OCI-LY3 (cell line): ENCODE results near the gene MACROD2.
"Not testable (repeated sequence)": the region's sequence is repeated elsewhere in the genome, so short reads cannot be mapped to it uniquely, and the experiment has no call there.

ENCODE experiments used
- H2AFZ ChIP-seq: fragments of 200-600, 300-600 bp; shearing (Covaris generic); 2 replicates; pipeline ENCODE4 v1.6.0; 2014; ENCODE audit warnings: antibody characterized with exemption, low read depth, low read length
- H3K27ac ChIP-seq: fragments of 200-600, 300-600 bp; sonication (generic); 2 replicates; pipeline ENCODE4 v1.5.1; 2014; ENCODE audit warnings: mild to moderate bottlenecking, low read length, moderate library complexity, mixed read lengths
- H3K27me3 ChIP-seq: fragments of 200-600, 300-600 bp; sonication (generic); 2 replicates; pipeline ENCODE4 v1.6.1; 2014; ENCODE audit warnings: low read depth, low read length, mixed read lengths
- H3K36me3 ChIP-seq: fragments of 200-600, 300-600 bp; sonication (generic); replicated peaks from 2 replicates; pipeline ENCODE3; 2014; ENCODE audit warnings: low read depth, low read length, mixed read lengths
- H3K4me1 ChIP-seq: fragments of 300-600, 200-600 bp; sonication (generic); 2 replicates; pipeline ENCODE4 v1.6.1; 2014; ENCODE audit warnings: low read length, mixed read lengths
- H3K4me2 ChIP-seq: fragments of 200-600, 300-600 bp; sonication (generic); 2 replicates; pipeline ENCODE4 v1.6.1; 2014; ENCODE audit warnings: low read length, mixed read lengths
- H3K4me3 ChIP-seq: fragments of 300-600, 200-600 bp; sonication (generic); 2 replicates; pipeline ENCODE4 v1.5.1; 2014; ENCODE audit warnings: antibody characterized with exemption, mild to moderate bottlenecking, low read length, moderate library complexity
- H3K79me2 ChIP-seq: fragments of 300-600, 200-600 bp; shearing (Covaris generic); 2 replicates; pipeline ENCODE4 v1.6.1; 2014; ENCODE audit warnings: mild to moderate bottlenecking, low read length, mixed read lengths
- H3K9ac ChIP-seq: fragments of 300-600, 200-600 bp; shearing (Covaris generic); 2 replicates; pipeline ENCODE4 v1.6.0; 2014; ENCODE audit warnings: mild to moderate bottlenecking, low read length, moderate library complexity
- H3K9me3 ChIP-seq: fragments of 200-600, 300-600 bp; shearing (Covaris generic); 2 replicates; pipeline ENCODE4 v1.6.1; 2014; ENCODE audit warnings: low read length, mixed read lengths; ENCODE audit not compliant: insufficient read depth
- H4K20me1 ChIP-seq: fragments of 200-600, 300-600 bp; sonication (generic); 2 replicates; pipeline ENCODE4 v1.6.1; 2016; ENCODE audit warnings: low read length, mixed read lengths; ENCODE audit not compliant: insufficient read depth
- EZH2phosphoT487 ChIP-seq: fragments of 200-600 bp; shearing (Covaris generic); IDR thresholded peaks from 2 replicates; pipeline ENCODE4 v1.6.1; 2018; ENCODE audit warnings: antibody characterized with exemption, mixed run types, low read depth
- TF ChIP-seq, protein P1 (sequence below): fragments of 200-600, 300-600 bp; sonication (generic); IDR thresholded peaks from 2 replicates; pipeline ENCODE4 v1.5.1; 2014; ENCODE audit warnings: antibody characterized with exemption, low read length, low read depth

The MACROD2 gene

DNA sequence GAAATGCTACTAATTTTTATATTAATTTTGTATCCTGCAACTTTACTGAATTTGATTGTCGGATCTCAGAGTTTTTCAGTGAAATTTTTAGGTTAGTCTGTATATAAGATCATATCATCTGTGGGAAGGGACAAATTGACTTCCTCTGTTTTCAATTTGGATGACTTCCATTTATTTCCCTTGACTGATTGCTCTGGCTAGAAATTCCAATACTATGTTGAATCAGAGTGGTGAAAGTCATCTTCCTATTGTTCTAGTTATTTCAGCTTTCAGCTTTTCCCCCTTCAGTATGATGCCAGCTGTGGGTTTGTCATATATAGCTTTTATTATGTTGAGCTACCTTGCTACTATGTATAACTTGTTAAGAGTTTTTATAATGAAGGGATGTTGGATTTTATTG lies 1806.7 kb downstream of the MACROD2 start:
- no peaks in the 10 kb centered on the region for H3K79me2 ChIP-seq
- H3K36me3 ChIP-seq: peaks cover 3% of the 10 kb centered on the region
- H3K4me1 ChIP-seq: peaks cover 3% of the 10 kb centered on the region
- H3K27me3 ChIP-seq: no peaks in the 10 kb centered on the region
- no peaks in the 10 kb centered on the region for H4K20me1 ChIP-seq
- H3K27ac ChIP-seq: no peak overlapping the region
- no peak overlapping the region for H3K9ac ChIP-seq
- TF ChIP-seq EZH2phosphoT487: no peak
- TF ChIP-seq, protein P1, sequence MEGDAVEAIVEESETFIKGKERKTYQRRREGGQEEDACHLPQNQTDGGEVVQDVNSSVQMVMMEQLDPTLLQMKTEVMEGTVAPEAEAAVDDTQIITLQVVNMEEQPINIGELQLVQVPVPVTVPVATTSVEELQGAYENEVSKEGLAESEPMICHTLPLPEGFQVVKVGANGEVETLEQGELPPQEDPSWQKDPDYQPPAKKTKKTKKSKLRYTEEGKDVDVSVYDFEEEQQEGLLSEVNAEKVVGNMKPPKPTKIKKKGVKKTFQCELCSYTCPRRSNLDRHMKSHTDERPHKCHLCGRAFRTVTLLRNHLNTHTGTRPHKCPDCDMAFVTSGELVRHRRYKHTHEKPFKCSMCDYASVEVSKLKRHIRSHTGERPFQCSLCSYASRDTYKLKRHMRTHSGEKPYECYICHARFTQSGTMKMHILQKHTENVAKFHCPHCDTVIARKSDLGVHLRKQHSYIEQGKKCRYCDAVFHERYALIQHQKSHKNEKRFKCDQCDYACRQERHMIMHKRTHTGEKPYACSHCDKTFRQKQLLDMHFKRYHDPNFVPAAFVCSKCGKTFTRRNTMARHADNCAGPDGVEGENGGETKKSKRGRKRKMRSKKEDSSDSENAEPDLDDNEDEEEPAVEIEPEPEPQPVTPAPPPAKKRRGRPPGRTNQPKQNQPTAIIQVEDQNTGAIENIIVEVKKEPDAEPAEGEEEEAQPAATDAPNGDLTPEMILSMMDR: no peak
- H3K9me3 ChIP-seq: peaks cover 5% of the 10 kb centered on the region; the same call in 1 of the 2 replicates
- no peak overlapping the region for H2AFZ ChIP-seq
- H3K4me3 ChIP-seq: no peak overlapping the region
- H3K4me2 ChIP-seq: no peak overlapping the region

DNA sequence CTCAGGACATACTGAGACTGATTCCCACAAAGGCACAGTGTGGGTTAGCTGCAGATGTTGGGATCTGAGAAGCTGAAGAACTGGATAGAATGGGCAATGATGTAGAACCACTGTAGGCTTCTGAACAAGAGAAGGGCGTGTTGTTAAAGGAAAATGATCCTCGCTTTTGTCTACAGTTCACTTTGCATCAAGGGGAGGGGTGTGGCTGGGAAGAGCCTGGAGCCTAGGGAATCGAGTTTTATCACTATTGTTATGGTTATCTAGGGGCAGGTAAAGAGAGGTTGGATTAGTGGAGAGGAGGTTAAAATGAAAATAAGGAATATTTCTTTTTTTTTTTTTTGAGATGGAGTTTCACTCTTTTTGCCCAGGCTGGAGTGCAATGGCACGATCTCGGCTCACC lies 1809.8 kb downstream of the MACROD2 start:
- H3K27me3 ChIP-seq: no peaks in the 10 kb centered on the region
- peaks cover 17% of the 10 kb centered on the region; the same call in 1 of the 2 replicates for H3K9me3 ChIP-seq
- H3K79me2 ChIP-seq: no peaks in the 10 kb centered on the region
- no peak overlapping the region for H3K27ac ChIP-seq
- no peak overlapping the region for H3K4me3 ChIP-seq
- peaks cover 12% of the 10 kb centered on the region for H3K36me3 ChIP-seq
- H3K4me1 ChIP-seq: peaks cover 16% of the 10 kb centered on the region
- H4K20me1 ChIP-seq: no peaks in the 10 kb centered on the region
- no peak overlapping the region for H2AFZ ChIP-seq
- H3K9ac ChIP-seq: no peak overlapping the region
- TF ChIP-seq, protein P1: no peak
- TF ChIP-seq EZH2phosphoT487: no peak
- no peak overlapping the region for H3K4me2 ChIP-seq

DNA sequence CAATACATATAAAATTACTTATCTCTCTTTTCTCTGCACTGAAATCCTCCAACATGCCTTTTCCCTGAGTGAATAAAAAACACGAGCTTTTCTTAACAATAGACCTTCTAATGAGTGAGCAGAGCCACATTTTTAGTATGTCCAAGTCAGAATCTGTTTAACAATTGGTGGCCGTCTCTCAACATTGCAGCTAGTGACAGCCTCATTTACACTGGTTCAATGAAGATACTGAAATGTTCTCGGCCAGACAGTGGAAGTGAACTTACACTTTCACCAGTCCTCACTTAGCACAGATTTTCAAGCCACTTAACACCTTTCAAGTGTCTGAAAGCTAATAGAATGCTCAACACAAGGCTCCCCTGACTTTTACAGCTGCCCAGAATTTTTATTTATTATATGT lies 1810.8 kb downstream of the MACROD2 start:
- H3K4me1 ChIP-seq: peaks cover 16% of the 10 kb centered on the region
- TF ChIP-seq, protein P1: no peak
- H3K36me3 ChIP-seq: peaks cover 12% of the 10 kb centered on the region
- no peak overlapping the region for H3K9ac ChIP-seq
- no peaks in the 10 kb centered on the region for H3K79me2 ChIP-seq
- no peak overlapping the region for H3K4me2 ChIP-seq
- no peaks in the 10 kb centered on the region for H4K20me1 ChIP-seq
- H3K4me3 ChIP-seq: no peak overlapping the region
- H3K27ac ChIP-seq: no peak overlapping the region
- H2AFZ ChIP-seq: no peak overlapping the region
- no peaks in the 10 kb centered on the region for H3K27me3 ChIP-seq
- peaks cover 17% of the 10 kb centered on the region; the same call in 1 of the 2 replicates for H3K9me3 ChIP-seq

DNA sequence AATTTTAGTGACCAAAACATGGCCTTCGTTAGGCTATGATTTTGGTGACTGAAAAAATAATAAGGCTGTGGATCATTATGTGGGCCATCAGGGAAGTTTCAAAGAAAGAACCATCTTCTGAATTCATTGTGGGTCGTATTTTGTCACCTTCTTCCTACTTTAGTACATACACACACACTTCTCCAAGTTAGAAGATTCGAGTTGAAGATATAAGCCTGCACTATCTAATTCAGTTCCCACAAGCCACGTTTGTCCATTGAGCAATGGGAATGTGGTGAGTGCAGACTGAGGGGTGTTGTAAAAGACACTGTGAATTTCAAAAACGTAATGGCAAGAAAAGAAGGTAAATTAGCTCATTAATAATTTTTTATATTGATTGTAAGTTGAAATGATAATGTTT lies 1812.0 kb downstream of the MACROD2 start:
- TF ChIP-seq, protein P1: no peak
- no peak for TF ChIP-seq EZH2phosphoT487
- no peak overlapping the region for H3K4me2 ChIP-seq
- H3K27ac ChIP-seq: peak overlapping the region; percentile 50
- H3K9me3 ChIP-seq: peaks cover 17% of the 10 kb centered on the region; the same call in 1 of the 2 replicates
- peaks cover 12% of the 10 kb centered on the region for H3K36me3 ChIP-seq
- no peaks in the 10 kb centered on the region for H3K79me2 ChIP-seq
- H3K27me3 ChIP-seq: no peaks in the 10 kb centered on the region
- H4K20me1 ChIP-seq: no peaks in the 10 kb centered on the region
- H3K4me3 ChIP-seq: no peak overlapping the region
- H3K9ac ChIP-seq: no peak overlapping the region
- H2AFZ ChIP-seq: no peak overlapping the region
- H3K4me1 ChIP-seq: peaks cover 16% of the 10 kb centered on the region

DNA sequence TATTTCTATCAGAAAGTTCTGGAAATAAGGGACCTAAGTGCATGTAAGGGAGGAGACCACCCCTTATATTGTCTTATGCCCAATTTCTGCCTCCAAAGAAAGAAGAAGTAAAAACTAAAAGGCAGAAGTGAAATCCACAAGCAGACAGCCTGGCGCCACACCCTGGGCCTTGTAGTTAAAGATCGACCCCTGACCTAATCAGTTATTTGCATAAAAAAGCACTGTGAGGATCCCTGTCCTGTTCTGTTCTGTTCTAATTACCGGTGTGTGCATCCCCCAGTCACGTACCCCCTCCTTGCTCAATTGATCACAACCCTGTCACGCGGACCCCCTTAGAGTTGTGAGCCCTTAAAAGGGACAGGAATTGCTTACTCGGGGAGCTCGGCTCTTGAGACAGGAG lies 1812.5 kb downstream of the MACROD2 start:
- H3K79me2 ChIP-seq, H4K20me1 ChIP-seq, H3K27me3 ChIP-seq: not testable (repeated sequence)
- Histone ChIP-seq H3K36me3 (peaks cover 12% of the 10 kb centered on the region), H3K4me3 (peak overlapping the region; percentile 32; the same call in 1 of the 2 replicates), H2AFZ (peak overlapping the region; percentile 58; the same call in 1 of the 2 replicates), H3K27ac (peak overlapping the region; percentile 69), H3K9me3 (peaks cover 17% of the 10 kb centered on the region; the same call in 1 of the 2 replicates), H3K4me1 (peaks cover 16% of the 10 kb centered on the region), H3K9ac (peak overlapping the region; percentile 1; the same call in 1 of the 2 replicates), H3K4me2 (peak overlapping the region; percentile 23)
